ENCODE measurements around the gene MYT1.

Gene MYT1

GRCh38 chr20:64140061-64140931 lies 24.0 kb upstream of the MYT1 start:
- no peak for DNase-seq

- DNase-seq = no peak
Observed at GRCh38 chr20:64140956-64141355, 23.3 kb upstream of the MYT1 start.

- DNase-seq = no peak
Observed at GRCh38 chr20:64142590-64142989, 21.7 kb upstream of the MYT1 start.

GRCh38 chr20:64143018-64143801 lies 21.0 kb upstream of the MYT1 start:
- DNase-seq = no peak

GRCh38 chr20:64144144-64144912 lies 19.9 kb upstream of the MYT1 start:
- no peak for DNase-seq

- no peak for DNase-seq
Observed at GRCh38 chr20:64145458-64146300, 18.6 kb upstream of the MYT1 start.

- no peak for DNase-seq
Observed at GRCh38 chr20:64146301-64146935, 17.8 kb upstream of the MYT1 start.

GRCh38 chr20:64146936-64147477 lies 17.2 kb upstream of the MYT1 start:
- no peak for DNase-seq

GRCh38 chr20:64148581-64148980 lies 15.7 kb upstream of the MYT1 start:
- no peak for DNase-seq

- no peak for DNase-seq
Observed at GRCh38 chr20:64149141-64149540, 15.1 kb upstream of the MYT1 start.

GRCh38 chr20:64149809-64150560 lies 14.3 kb upstream of the MYT1 start:
- DNase-seq = no peak

GRCh38 chr20:64150756-64151632 lies 13.3 kb upstream of the MYT1 start:
- DNase-seq = no peak

GRCh38 chr20:64151633-64152530 lies 12.4 kb upstream of the MYT1 start:
- DNase-seq = no peak

GRCh38 chr20:64152906-64153305 lies 11.3 kb upstream of the MYT1 start:
- no peak for DNase-seq

- DNase-seq = no peak
Observed at GRCh38 chr20:64153410-64153809, 10.8 kb upstream of the MYT1 start.

- no peak for DNase-seq
Observed at GRCh38 chr20:64153861-64154589, 10.2 kb upstream of the MYT1 start.

GRCh38 chr20:64154590-64155257 lies 9.5 kb upstream of the MYT1 start:
- no peak for DNase-seq

Measured in central memory CD4-positive, alpha-beta T cell (primary cell).